Ammon's horn (tissue), 1 donor: ENCODE data around the gene ATM.
"Not testable (repeated sequence)": the region's sequence is repeated elsewhere in the genome, so short reads cannot be mapped to it uniquely, and the experiment has no call there.

Source experiments
- DNase-seq: peaks from one replicate; pipeline ENCODE4 v3.0.0-alpha.2; 2016; ENCODE audit warnings: low spot score

ATM gene

GRCh38 chr11:108370315-108370714 lies 147.4 kb downstream of the ATM start:
- no peak for DNase-seq

GRCh38 chr11:108370990-108371389 lies 148.1 kb downstream of the ATM start:
- no peak for DNase-seq

- DNase-seq: not testable (repeated sequence)
Observed at GRCh38 chr11:108373505-108373904, 150.6 kb downstream of the ATM start.

- DNase-seq: no peak
Observed at GRCh38 chr11:108388576-108388975, 165.7 kb downstream of the ATM start.

- DNase-seq: peak; percentile 14
Observed at GRCh38 chr11:108392353-108392752, 169.5 kb downstream of the ATM start.

- peak; percentile 5 for DNase-seq
Observed at GRCh38 chr11:108393046-108393445, 170.2 kb downstream of the ATM start.

GRCh38 chr11:108394744-108395284 lies 171.9 kb downstream of the ATM start:
- DNase-seq: no peak

GRCh38 chr11:108396672-108397071 lies 173.8 kb downstream of the ATM start:
- DNase-seq: not testable (repeated sequence)

- DNase-seq: no peak
Observed at GRCh38 chr11:108398439-108398838, 175.6 kb downstream of the ATM start.

- DNase-seq: no peak
Observed at GRCh38 chr11:108402241-108402640, 179.4 kb downstream of the ATM start.

GRCh38 chr11:108403052-108403451 lies 180.2 kb downstream of the ATM start:
- no peak for DNase-seq

- DNase-seq: no peak
Observed at GRCh38 chr11:108405706-108406105, 182.8 kb downstream of the ATM start.

GRCh38 chr11:108414958-108415357 lies 192.1 kb downstream of the ATM start:
- no peak for DNase-seq

- DNase-seq: not testable (repeated sequence)
Observed at GRCh38 chr11:108417551-108417950, 194.7 kb downstream of the ATM start.
